Ishikawa (cell line): Measurements from ENCODE around the gene CRTAP.

ENCODE experiments used
- CEBPB ChIP-seq: IDR thresholded peaks from 2 replicates; pipeline ENCODE4 v1.6.1; 2012
- CREB1 ChIP-seq: IDR thresholded peaks from 2 replicates; pipeline ENCODE4 v1.6.1; 2012; ENCODE audit warnings: low read depth
- EGR1 ChIP-seq: IDR thresholded peaks from 2 replicates; pipeline ENCODE4 v1.6.1; 2012
- EP300 ChIP-seq: IDR thresholded peaks from 2 replicates; pipeline ENCODE4 v1.6.1; 2012; ENCODE audit warnings: borderline replicate concordance
- FOXM1 ChIP-seq: IDR thresholded peaks from 2 replicates; pipeline ENCODE4 v1.6.1; 2012; ENCODE audit warnings: low read depth, borderline replicate concordance
- NFIC ChIP-seq: IDR thresholded peaks from 2 replicates; pipeline ENCODE4 v1.6.1; 2012
- RAD21 ChIP-seq: IDR thresholded peaks from 2 replicates; pipeline ENCODE4 v1.6.1; 2012; ENCODE audit warnings: low read depth
- TAF1 ChIP-seq: IDR thresholded peaks from 2 replicates; pipeline ENCODE4 v1.6.1; 2012; ENCODE audit warnings: low read depth, mild to moderate bottlenecking
- TCF12 ChIP-seq: IDR thresholded peaks from 2 replicates; pipeline ENCODE4 v1.6.1; 2012; ENCODE audit warnings: low read depth
- TEAD4 ChIP-seq: IDR thresholded peaks from 2 replicates; pipeline ENCODE4 v1.6.1; 2012
- YY1 ChIP-seq: IDR thresholded peaks from 2 replicates; pipeline ENCODE4 v1.6.1; 2012; ENCODE audit warnings: low read depth
- ZBTB7A ChIP-seq: IDR thresholded peaks from 2 replicates; pipeline ENCODE4 v1.6.1; 2012; ENCODE audit warnings: low read depth
- TF ChIP-seq, protein P1 (sequence below): IDR thresholded peaks from 2 replicates; pipeline ENCODE4 v1.6.1; 2012
- TF ChIP-seq, protein P2 (sequence below): IDR thresholded peaks from 2 replicates; pipeline ENCODE4 v1.6.1; 2012; ENCODE audit warnings: low read depth, mild to moderate bottlenecking
- TF ChIP-seq, protein P3 (sequence below): IDR thresholded peaks from 2 replicates; pipeline ENCODE4 v1.6.1; 2012

Gene CRTAP

DNA sequence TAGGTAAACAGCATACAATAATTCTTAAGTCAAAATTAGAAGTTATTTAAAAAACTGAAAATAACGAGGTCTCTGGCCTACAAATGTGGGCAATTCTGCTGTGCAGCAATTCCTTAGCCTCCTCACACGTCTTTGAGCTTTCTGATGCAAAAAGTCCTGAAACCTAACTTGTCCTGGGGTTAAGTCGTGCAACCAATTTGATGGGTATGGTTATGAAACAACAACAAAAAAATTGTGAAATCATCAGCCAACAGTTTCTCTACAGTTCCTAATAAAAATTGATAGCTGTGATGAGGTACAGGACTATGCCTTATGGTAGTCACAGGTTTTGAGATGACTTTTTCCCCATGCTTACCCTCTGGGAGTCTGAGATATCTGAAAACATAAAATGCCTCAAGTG, 10.3 kb upstream of the CRTAP start:
- TF ChIP-seq EGR1 (no peak), YY1 (no peak), TAF1 (no peak)

DNA sequence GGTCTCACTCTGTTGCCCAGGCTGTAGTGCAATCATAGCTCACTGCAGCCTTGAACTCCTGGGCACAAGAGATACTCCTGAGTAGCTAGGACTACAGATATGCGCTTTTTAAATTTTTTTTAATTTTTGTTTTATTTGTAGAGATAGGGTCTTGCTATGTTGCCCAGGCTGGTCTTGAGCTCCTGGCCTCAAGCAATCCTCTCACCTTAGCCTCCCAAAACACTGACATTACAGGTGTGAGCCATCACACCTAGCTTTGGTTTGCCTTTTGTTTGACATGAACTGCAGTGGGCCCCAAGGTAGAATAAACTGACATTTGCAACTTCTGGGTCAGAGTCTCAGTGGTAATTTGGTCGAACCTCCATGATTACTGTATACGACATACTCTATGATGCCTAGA, 9.0 kb upstream of the CRTAP start:
- TF ChIP-seq EGR1 (no peak), CREB1 (no peak), YY1 (no peak), TAF1 (no peak), TCF12 (no peak), CEBPB (no peak), FOXM1 (no peak), TEAD4 (no peak), ZBTB7A (no peak), RAD21 (no peak), NFIC (no peak)
- TF ChIP-seq, protein P1, sequence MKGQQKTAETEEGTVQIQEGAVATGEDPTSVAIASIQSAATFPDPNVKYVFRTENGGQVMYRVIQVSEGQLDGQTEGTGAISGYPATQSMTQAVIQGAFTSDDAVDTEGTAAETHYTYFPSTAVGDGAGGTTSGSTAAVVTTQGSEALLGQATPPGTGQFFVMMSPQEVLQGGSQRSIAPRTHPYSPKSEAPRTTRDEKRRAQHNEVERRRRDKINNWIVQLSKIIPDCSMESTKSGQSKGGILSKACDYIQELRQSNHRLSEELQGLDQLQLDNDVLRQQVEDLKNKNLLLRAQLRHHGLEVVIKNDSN = no peak
- TF ChIP-seq, protein P2, sequence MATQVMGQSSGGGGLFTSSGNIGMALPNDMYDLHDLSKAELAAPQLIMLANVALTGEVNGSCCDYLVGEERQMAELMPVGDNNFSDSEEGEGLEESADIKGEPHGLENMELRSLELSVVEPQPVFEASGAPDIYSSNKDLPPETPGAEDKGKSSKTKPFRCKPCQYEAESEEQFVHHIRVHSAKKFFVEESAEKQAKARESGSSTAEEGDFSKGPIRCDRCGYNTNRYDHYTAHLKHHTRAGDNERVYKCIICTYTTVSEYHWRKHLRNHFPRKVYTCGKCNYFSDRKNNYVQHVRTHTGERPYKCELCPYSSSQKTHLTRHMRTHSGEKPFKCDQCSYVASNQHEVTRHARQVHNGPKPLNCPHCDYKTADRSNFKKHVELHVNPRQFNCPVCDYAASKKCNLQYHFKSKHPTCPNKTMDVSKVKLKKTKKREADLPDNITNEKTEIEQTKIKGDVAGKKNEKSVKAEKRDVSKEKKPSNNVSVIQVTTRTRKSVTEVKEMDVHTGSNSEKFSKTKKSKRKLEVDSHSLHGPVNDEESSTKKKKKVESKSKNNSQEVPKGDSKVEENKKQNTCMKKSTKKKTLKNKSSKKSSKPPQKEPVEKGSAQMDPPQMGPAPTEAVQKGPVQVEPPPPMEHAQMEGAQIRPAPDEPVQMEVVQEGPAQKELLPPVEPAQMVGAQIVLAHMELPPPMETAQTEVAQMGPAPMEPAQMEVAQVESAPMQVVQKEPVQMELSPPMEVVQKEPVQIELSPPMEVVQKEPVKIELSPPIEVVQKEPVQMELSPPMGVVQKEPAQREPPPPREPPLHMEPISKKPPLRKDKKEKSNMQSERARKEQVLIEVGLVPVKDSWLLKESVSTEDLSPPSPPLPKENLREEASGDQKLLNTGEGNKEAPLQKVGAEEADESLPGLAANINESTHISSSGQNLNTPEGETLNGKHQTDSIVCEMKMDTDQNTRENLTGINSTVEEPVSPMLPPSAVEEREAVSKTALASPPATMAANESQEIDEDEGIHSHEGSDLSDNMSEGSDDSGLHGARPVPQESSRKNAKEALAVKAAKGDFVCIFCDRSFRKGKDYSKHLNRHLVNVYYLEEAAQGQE = no peak

DNA sequence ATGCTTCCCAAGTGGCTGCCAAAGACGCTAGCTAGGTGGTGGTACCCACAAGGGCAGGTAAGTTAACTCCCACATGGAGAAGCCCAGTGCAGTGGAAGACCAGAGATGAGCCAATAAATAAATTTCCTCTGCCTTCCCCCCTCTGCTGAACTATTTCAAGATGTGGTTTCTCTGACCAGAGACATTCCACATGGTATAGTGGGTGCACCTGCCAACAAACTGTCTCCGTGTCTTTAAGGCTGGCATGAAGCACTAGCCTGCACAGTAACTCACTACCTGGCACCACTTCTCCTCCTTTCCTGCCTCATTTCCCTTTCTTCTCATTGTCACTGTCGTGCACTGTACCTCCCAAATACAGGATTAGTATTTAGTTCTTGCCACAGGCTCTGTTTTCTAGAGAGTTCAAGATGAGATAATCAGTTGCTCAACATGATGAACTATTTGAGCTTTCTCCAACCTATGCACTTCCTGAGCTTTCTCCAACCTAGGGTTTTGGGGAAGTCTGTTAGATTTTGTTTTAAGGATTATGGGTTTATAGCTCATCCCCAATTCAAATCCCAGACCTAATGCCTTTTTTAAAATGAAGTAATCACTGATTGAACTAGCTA, 8.4 kb upstream of the CRTAP start:
- TF ChIP-seq NFIC = no peak
- TF ChIP-seq EGR1 = no peak
- TF ChIP-seq, protein P2 = no peak
- TF ChIP-seq, protein P3, sequence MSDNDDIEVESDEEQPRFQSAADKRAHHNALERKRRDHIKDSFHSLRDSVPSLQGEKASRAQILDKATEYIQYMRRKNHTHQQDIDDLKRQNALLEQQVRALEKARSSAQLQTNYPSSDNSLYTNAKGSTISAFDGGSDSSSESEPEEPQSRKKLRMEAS = no peak
- TF ChIP-seq CEBPB = no peak
- no peak for TF ChIP-seq TAF1
- TF ChIP-seq, protein P1 = no peak
- TF ChIP-seq ZBTB7A = no peak
- no peak for TF ChIP-seq EP300
- no peak for TF ChIP-seq RAD21
- no peak for TF ChIP-seq TEAD4
- TF ChIP-seq YY1 = no peak
- no peak for TF ChIP-seq FOXM1
- TF ChIP-seq TCF12 = no peak
- TF ChIP-seq CREB1 = no peak

DNA sequence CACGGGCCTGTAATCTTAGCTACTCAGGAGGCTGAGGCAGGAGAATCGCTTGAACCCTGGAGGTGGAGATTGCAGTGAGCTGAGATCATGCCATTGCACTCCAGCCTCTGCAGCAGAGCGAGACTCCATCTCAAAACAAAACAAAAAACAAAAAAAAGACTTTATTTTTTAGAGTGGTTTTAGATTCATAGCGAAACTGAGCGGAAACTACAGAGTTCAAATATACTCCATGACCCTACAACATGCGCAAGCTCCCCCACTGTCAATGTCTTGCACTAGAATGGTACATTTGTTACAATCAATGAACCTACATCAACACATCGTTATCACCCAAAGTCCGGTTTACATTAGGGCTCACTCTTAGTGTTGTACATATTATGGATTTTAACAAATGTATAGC, 2.2 kb upstream of the CRTAP start:
- TF ChIP-seq EP300 (no peak), TEAD4 (no peak), ZBTB7A (no peak), NFIC (no peak), TCF12 (no peak), TAF1 (no peak), CEBPB (no peak), YY1 (no peak), EGR1 (no peak), CREB1 (no peak), RAD21 (no peak), FOXM1 (no peak)
- TF ChIP-seq, protein P3 = no peak
- TF ChIP-seq, protein P1 = no peak
- TF ChIP-seq, protein P2 = no peak
